MCF 10A (cell line): ENCODE data around the gene FSD1. TPM values are rescaled to one million over a fixed set of nuclear protein-coding genes. Genes with fewer than 3 reads are reported as not detected.

Experiments
- BruUV-seq: library from RNA; stranded (reverse); fragments of 400-500 nt; replicated peaks from 2 replicates; lab custom pipeline; 2021; lab: Mats Ljungman, UMichigan
- CTCF ChIA-PET: fragments of 300-600 bp; sonication (Branson Sonifier 250); formaldehyde crosslinking; extraction: SDS; loops from one replicate; lab custom pipeline; 2021; ENCODE audit warnings: antibody characterized with exemption, inconsistent platforms; lab: Yijun Ruan, JAX
- POLR2A ChIA-PET: fragments of 300-600, 350-650 bp; sonication (Branson Sonifier 250); formaldehyde crosslinking; extraction: SDS; loops from one replicate; lab custom pipeline; 2020; ENCODE audit warnings: antibody characterized with exemption, inconsistent platforms; lab: Yijun Ruan, JAX
- DNase-seq: peaks from one replicate; pipeline ENCODE4 v3.0.0-alpha.2; 2018; ENCODE audit not compliant: unreplicated experiment
- H3K27ac Mint-ChIP-seq: one replicate; pipeline ENCODE4 v1.8.0; 2022; ENCODE audit warnings: mild to moderate bottlenecking, low read depth, mixed read lengths; ENCODE audit not compliant: unreplicated experiment
- H3K27me3 Mint-ChIP-seq: one replicate; pipeline ENCODE4 v1.8.0; 2022; ENCODE audit warnings: mixed read lengths; ENCODE audit not compliant: insufficient read depth, unreplicated experiment
- H3K36me3 Mint-ChIP-seq: one replicate; pipeline ENCODE4 v1.8.0; 2022; ENCODE audit warnings: mild to moderate bottlenecking, moderate library complexity, mixed read lengths; ENCODE audit not compliant: insufficient read depth, unreplicated experiment
- H3K4me1 Mint-ChIP-seq: one replicate; pipeline ENCODE4 v1.8.0; 2022; ENCODE audit warnings: mixed read lengths; ENCODE audit not compliant: insufficient read depth, unreplicated experiment
- H3K4me3 Mint-ChIP-seq: one replicate; pipeline ENCODE4 v1.8.0; 2022; ENCODE audit warnings: mild to moderate bottlenecking, moderate library complexity, mixed read lengths; ENCODE audit not compliant: unreplicated experiment
- H3K9me3 Mint-ChIP-seq: one replicate; pipeline ENCODE4 v1.8.0; 2022; ENCODE audit warnings: mixed read lengths; ENCODE audit not compliant: unreplicated experiment
- CTCF ChIP-seq: fragments of 200-600 bp; IDR thresholded peaks from one replicate; pipeline ENCODE4 v1.8.0; 2022; ENCODE audit warnings: antibody characterized with exemption, mild to moderate bottlenecking; ENCODE audit not compliant: unreplicated experiment
- intact Hi-C: fragments of 100-400 bp; cut with micrococcal nuclease; formaldehyde crosslinking; loops from 2 replicates; pipeline ENCODE4 v1.14.1; 2022
- total RNA-seq: library from RNA; stranded (reverse); gene quantifications from 2 replicates; pipeline ENCODE4 v1.2.3, GENCODE V29; 2022

FSD1 gene
- total RNA-seq, 1 experiment from 2014 or later = not detected

DNA sequence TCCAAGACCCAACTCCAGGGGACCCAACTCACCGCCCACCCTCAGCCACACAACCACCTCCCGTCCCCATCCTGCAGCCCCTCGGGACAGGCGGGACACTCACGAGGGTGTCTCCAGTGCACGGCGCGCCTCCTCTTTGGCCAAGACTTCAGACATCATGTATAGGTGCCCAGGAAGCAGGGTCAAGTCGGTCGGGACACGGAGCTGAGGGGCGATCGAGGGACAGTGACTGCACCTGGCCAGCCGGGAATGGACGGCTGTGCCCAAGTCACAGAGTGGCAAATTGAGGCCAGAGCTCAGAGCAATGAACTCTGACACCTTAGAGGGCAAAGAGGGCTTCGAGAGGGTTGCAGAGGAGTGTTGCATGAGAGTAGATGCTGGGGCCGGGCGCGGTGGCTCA lies 25.5 kb downstream of the FSD1 start:
- intact Hi-C loops = no loop called here
- BruUV-seq = no TSS peak
- no peak for DNase-seq
- no peak overlapping the region for H3K4me3 Mint-ChIP-seq
- no peak overlapping the region for H3K27ac Mint-ChIP-seq
- peaks cover 11% of the 10 kb centered on the region for H3K36me3 Mint-ChIP-seq
- no peaks in the 10 kb centered on the region for H3K4me1 Mint-ChIP-seq
- TF ChIP-seq CTCF = no peak
- POLR2A ChIA-PET = no interaction called here
- no peaks in the 10 kb centered on the region for H3K27me3 Mint-ChIP-seq
- CTCF ChIA-PET = interaction anchor here (0.7 kb wide), 1 partner anchor 97 kb away, joined by 3 read pairs; no protein-coding TSS in a partner anchor
- H3K9me3 Mint-ChIP-seq = peaks cover 7% of the 10 kb centered on the region

- POLR2A ChIA-PET = no interaction called here
- Mint-ChIP-seq H3K27me3 (no peaks in the 10 kb centered on the region), H3K4me1 (peaks cover 10% of the 10 kb centered on the region), H3K27ac (no peak overlapping the region), H3K36me3 (peaks cover 11% of the 10 kb centered on the region), H3K9me3 (peaks cover 15% of the 10 kb centered on the region), H3K4me3 (no peak overlapping the region)
- CTCF ChIA-PET = no interaction called here
- no peak for TF ChIP-seq CTCF
- no TSS peak for BruUV-seq
- no peak for DNase-seq
- intact Hi-C loops = no loop called here
These were observed 30.7 kb downstream of the FSD1 start for GRCh38 chr19:4334929-4335570.

GRCh38 chr19:4337906-4338440 lies 33.6 kb downstream of the FSD1 start:
- Mint-ChIP-seq H3K36me3 (peaks cover 15% of the 10 kb centered on the region), H3K4me1 (peaks cover 10% of the 10 kb centered on the region), H3K4me3 (peak overlapping the region; percentile 82), H3K27me3 (no peaks in the 10 kb centered on the region), H3K27ac (peak overlapping the region; percentile 82), H3K9me3 (peaks cover 15% of the 10 kb centered on the region)
- BruUV-seq = TSS peak; percentile 40
- CTCF ChIA-PET = interaction anchor here (0.6 to 3.1 kb wide), 8 partner anchors 15 to 718 kb away, joined by 3 to 20 read pairs (median 4); partner anchors contain the start of gene SH3GL1
- POLR2A ChIA-PET = interaction anchor here (0.5 to 1.5 kb wide), 14 partner anchors 18 to 369 kb away, joined by 3 to 6 read pairs (median 4); partner anchors contain the start of genes CHAF1A, PIAS4 and YJU2
- no peak for TF ChIP-seq CTCF
- intact Hi-C loops = no loop called here
- DNase-seq = no peak
